Hepatic stellate cell (primary cell): ENCODE results near the gene TUB.
A peak's percentile ranks its signal among the peaks of the same experiment; 100 is the strongest.

Experiments used
- DNase-seq: peaks from one replicate; pipeline ENCODE4 v3.0.0; 2011; ENCODE audit warnings: low spot score

TUB gene

GRCh38 chr11:8080674-8081590 is at the start of gene TUB:
Gene TUB, plus strand, starts transcription at chr11:8081211. Its CDS starts 300 bp downstream, at chr11:8081511.
- DNase-seq: peak; percentile 54

GRCh38 chr11:8031248-8032115 is 49.5 kb upstream of the TUB start:
- DNase-seq: no peak

GRCh38 chr11:8032122-8032521 is 48.9 kb upstream of the TUB start:
- no peak for DNase-seq

- DNase-seq: no peak
Observed at GRCh38 chr11:8032576-8033304, 48.3 kb upstream of the TUB start.

- DNase-seq: peak; percentile 80
Observed at GRCh38 chr11:8033305-8034105, 47.5 kb upstream of the TUB start.

- DNase-seq: no peak
Observed at GRCh38 chr11:8034106-8034585, 46.9 kb upstream of the TUB start.

- no peak for DNase-seq
Observed at GRCh38 chr11:8034604-8035190, 46.3 kb upstream of the TUB start.

- DNase-seq: no peak
Observed at GRCh38 chr11:8035200-8035855, 45.7 kb upstream of the TUB start.

- no peak for DNase-seq
Observed at GRCh38 chr11:8036002-8036802, 44.8 kb upstream of the TUB start.

- no peak for DNase-seq
Observed at GRCh38 chr11:8036986-8037385, 44.0 kb upstream of the TUB start.

- no peak for DNase-seq
Observed at GRCh38 chr11:8038393-8038792, 42.6 kb upstream of the TUB start.

- no peak for DNase-seq
Observed at GRCh38 chr11:8038811-8039529, 42.0 kb upstream of the TUB start.

- DNase-seq: no peak
Observed at GRCh38 chr11:8039530-8040260, 41.3 kb upstream of the TUB start.

GRCh38 chr11:8040261-8040920 is 40.6 kb upstream of the TUB start:
- no peak for DNase-seq

GRCh38 chr11:8040921-8041285 is 40.1 kb upstream of the TUB start:
- DNase-seq: no peak

- DNase-seq: no peak
Observed at GRCh38 chr11:8041576-8041975, 39.4 kb upstream of the TUB start.

GRCh38 chr11:8043756-8044155 is 37.3 kb upstream of the TUB start:
- DNase-seq: no peak

GRCh38 chr11:8045839-8046238 is 35.2 kb upstream of the TUB start:
- no peak for DNase-seq
